Measurements from ENCODE around the gene ENTHD1. TPM values are rescaled to one million over a fixed set of nuclear protein-coding genes. Genes with fewer than 3 reads are reported as not detected.

Gene ENTHD1
- total and polyA plus RNA-seq, 8 donors: not detected

DNA sequence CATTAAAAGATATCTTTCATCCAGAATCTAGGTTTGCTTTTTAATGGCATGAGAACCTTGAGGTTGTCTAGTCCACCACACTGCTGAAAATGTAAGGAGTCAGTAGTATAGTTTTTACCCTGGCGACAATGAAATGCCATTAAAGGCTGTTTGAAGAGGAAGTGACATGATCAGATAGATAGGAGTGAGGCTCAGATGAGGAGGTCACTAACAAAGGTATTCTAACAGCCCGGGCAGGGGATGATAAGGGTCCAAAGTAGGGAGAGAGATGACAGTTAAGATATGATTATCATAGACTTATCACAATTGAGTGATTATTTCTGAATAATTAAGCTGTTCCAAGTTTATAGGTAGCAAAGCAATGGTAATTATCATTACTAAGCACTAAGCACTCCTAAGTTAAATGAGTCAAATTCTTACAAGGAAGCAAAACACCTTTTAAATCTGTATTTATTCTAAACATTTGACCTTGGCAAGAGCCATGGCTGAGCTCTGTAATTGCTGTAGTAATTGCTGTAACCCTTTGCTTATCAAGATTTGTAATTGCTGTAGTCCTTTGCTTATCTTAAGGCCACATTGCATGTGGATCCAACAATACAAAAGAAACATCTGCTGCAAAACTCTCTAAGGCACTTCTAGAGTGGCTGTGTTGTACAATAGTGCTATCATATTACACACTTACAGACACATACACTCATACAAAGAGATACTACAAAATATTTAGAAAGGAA, 92.6 kb downstream of the ENTHD1 start:
- peak in 1 of 2 donors; percentile 3 for DNase-seq
- 29 to 56% (median 33%) methylated on average over 2 of the region's 2 CpGs for WGBS, 5 donors
- H3K4me1 ChIP-seq: peaks cover 0 to 5% (median 0%) of the 10 kb centered on the region in 4 donors
- peaks cover 0 to 31% (median 28%) of the 10 kb centered on the region in 4 donors for H3K9me3 ChIP-seq
- no peak overlapping the region for H3K4me3 ChIP-seq
- intact Hi-C loops (cut with DNase I; ENCODE audit: low total_unique reads): no loop called here
- no peak overlapping the region for H3K27ac ChIP-seq
- no peaks in the 10 kb centered on the region for H3K36me3 ChIP-seq
- TF ChIP-seq POLR2AphosphoS5 (IDR thresholded peaks at IDR 0.05) (no peak), POLR2A (IDR thresholded peaks at IDR 0.05) (no peak), EP300 (IDR thresholded peaks at IDR 0.05) (no peak)
- TF ChIP-seq, protein P1, sequence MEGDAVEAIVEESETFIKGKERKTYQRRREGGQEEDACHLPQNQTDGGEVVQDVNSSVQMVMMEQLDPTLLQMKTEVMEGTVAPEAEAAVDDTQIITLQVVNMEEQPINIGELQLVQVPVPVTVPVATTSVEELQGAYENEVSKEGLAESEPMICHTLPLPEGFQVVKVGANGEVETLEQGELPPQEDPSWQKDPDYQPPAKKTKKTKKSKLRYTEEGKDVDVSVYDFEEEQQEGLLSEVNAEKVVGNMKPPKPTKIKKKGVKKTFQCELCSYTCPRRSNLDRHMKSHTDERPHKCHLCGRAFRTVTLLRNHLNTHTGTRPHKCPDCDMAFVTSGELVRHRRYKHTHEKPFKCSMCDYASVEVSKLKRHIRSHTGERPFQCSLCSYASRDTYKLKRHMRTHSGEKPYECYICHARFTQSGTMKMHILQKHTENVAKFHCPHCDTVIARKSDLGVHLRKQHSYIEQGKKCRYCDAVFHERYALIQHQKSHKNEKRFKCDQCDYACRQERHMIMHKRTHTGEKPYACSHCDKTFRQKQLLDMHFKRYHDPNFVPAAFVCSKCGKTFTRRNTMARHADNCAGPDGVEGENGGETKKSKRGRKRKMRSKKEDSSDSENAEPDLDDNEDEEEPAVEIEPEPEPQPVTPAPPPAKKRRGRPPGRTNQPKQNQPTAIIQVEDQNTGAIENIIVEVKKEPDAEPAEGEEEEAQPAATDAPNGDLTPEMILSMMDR (IDR thresholded peaks at IDR 0.05): no peak
- peaks cover 0 to 38% (median 0%) of the 10 kb centered on the region in 3 donors for H3K27me3 ChIP-seq

DNA sequence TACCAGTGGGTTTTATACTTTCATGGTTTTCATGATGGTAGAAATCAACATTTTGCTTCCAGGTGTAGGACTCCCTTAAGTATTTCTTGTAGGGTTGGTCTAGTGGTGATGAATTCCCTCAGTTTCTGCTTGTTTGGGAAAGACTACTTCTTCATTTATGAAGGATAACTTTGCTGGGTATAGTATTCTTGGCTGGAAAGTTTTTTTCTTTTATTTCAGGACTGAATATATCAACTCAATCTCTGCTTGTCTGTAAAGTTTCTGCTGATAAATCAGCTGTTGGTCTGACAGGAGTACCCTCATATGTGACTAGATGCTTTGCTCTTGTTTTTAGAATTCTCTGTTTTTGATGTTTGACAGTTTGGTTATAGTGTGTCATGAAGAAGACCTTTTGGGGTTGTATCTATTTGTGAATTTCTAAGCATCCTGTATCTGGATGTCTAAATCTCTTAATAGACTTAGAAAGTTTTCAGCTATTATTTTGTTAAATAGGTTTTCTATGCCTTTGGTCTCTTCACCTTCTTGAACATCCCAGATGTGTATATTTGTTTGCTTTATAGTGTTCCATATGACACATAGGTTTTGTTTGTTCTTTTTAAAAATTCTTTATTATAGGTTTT, 95.9 kb downstream of the ENTHD1 start:
- Histone ChIP-seq H3K27me3 (peaks cover 0 to 7% (median 0%) of the 10 kb centered on the region in 3 donors), H3K36me3 (no peaks in the 10 kb centered on the region), H3K4me1 (peaks cover 0 to 5% (median 0%) of the 10 kb centered on the region in 4 donors), H3K9me3 (peaks cover 0 to 31% (median 28%) of the 10 kb centered on the region in 4 donors), H3K27ac (no peak overlapping the region), H3K4me3 (no peak overlapping the region)
- DNase-seq: no peak
- TF ChIP-seq, protein P1 (IDR thresholded peaks at IDR 0.05): no peak
- TF ChIP-seq EP300 (IDR thresholded peaks at IDR 0.05): no peak
- no peak for TF ChIP-seq POLR2AphosphoS5 (IDR thresholded peaks at IDR 0.05)
- TF ChIP-seq POLR2A (IDR thresholded peaks at IDR 0.05): no peak
- intact Hi-C loops (cut with DNase I; ENCODE audit: low total_unique reads): no loop called here

DNA sequence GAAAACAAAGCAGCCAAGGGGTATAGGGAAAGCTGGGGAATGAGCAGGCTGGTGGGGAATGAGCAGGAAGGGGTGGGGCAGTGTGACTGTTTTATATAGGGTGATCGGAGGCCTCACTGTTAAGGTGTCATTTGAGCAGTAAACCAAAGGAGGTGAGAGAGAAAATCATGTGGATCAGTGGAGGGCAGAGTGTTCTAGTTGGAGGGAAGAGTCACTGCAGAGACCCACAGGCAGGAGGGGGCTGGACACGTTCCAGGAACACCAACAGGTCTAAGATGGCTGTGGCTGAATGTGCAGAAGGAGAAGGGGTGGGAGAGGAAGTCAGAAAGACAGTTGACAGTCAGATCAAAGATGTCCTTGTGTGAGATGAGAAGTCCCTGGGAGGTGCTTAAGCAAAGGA, 103.8 kb downstream of the ENTHD1 start:
- WGBS, 5 donors: 35 to 51% (median 43%) methylated on average over 2 of the region's 2 CpGs
- H3K4me1 ChIP-seq: no peaks in the 10 kb centered on the region
- intact Hi-C loops (cut with DNase I; ENCODE audit: low total_unique reads): no loop called here
- no peaks in the 10 kb centered on the region for H3K36me3 ChIP-seq
- H3K4me3 ChIP-seq: no peak overlapping the region
- H3K27me3 ChIP-seq: no peaks in the 10 kb centered on the region
- H3K27ac ChIP-seq: no peak overlapping the region
- no peak for TF ChIP-seq POLR2A (IDR thresholded peaks at IDR 0.05)
- no peak for DNase-seq
- H3K9me3 ChIP-seq: no peaks in the 10 kb centered on the region

DNA sequence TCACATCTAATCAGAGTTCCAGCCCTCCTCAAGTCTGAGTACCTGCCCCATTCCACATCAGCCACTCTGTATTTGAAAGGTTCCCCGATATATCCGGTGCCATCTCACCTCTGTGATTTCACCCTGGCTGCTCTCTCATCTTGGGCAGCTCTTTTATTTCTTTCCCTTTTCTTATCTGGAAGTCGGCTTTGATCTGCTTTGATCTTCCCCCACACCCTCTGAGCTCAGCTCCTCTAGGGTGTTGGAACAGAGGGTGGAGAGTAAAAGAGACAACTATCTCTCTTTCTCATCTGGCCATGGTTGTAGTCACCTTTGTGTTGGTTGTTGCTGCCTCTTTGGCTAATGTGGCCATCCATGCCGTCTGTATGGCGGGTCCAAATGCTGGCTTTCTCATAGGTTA, 108.3 kb downstream of the ENTHD1 start:
- no peaks in the 10 kb centered on the region for H3K4me1 ChIP-seq
- WGBS, 5 donors: 55 to 75% (median 71%) methylated on average over 5 of the region's 5 CpGs
- intact Hi-C loops (cut with DNase I; ENCODE audit: low total_unique reads): no loop called here

More for the DNA sequence above, 108.3 kb downstream of the ENTHD1 start:
- Histone ChIP-seq H3K27ac (no peak overlapping the region), H3K36me3 (no peaks in the 10 kb centered on the region), H3K27me3 (no peaks in the 10 kb centered on the region), H3K4me3 (no peak overlapping the region), H3K9me3 (no peaks in the 10 kb centered on the region)
- DNase-seq: no peak
- no peak for TF ChIP-seq EP300 (IDR thresholded peaks at IDR 0.05)
- no peak for TF ChIP-seq POLR2AphosphoS5 (IDR thresholded peaks at IDR 0.05)
- no peak for TF ChIP-seq POLR2A (IDR thresholded peaks at IDR 0.05)
- TF ChIP-seq, protein P1 (IDR thresholded peaks at IDR 0.05): no peak

All from stomach (tissue), 9 donors.